ENCODE data around the gene HTR3C.
"Not testable (repeated sequence)": the region's sequence is repeated elsewhere in the genome, so short reads cannot be mapped to it uniquely, and the experiment has no call there.

HTR3C gene

GRCh38 chr3:184037816-184038215, 15.0 kb upstream of the HTR3C start:
- Histone ChIP-seq H3K4me3 (ENCODE audit: low read length in 2 of 2) (no peak overlapping the region), H3K36me3 (ENCODE audit: control insufficient read depth in 2 of 2, insufficient read depth in 2 of 2, low read length in 2 of 2) (no peaks in the 10 kb centered on the region), H3K27me3 (ENCODE audit: control insufficient read depth in 1 of 2, insufficient read depth in 2 of 2, low read length in 2 of 2) (no peaks in the 10 kb centered on the region), H3K27ac (ENCODE audit: low read length) (no peak overlapping the region), H3K4me1 (ENCODE audit: control insufficient read depth, insufficient read depth, low read length) (no peaks in the 10 kb centered on the region), H3K9ac (ENCODE audit: low read length in 2 of 2) (no peak overlapping the region), H3K9me3 (ENCODE audit: control insufficient read depth in 2 of 2, low read length in 2 of 2) (no peaks in the 10 kb centered on the region)

GRCh38 chr3:184038307-184038706, 14.5 kb upstream of the HTR3C start:
- not testable (repeated sequence) for H3K9ac ChIP-seq (ENCODE audit: low read length in 2 of 2); H3K4me1 ChIP-seq (ENCODE audit: control insufficient read depth, insufficient read depth, low read length); H3K27ac ChIP-seq (ENCODE audit: low read length); H3K36me3 ChIP-seq (ENCODE audit: control insufficient read depth in 2 of 2, insufficient read depth in 2 of 2, low read length in 2 of 2); H3K9me3 ChIP-seq (ENCODE audit: control insufficient read depth in 2 of 2, low read length in 2 of 2); H3K4me3 ChIP-seq (ENCODE audit: low read length in 2 of 2); H3K27me3 ChIP-seq (ENCODE audit: control insufficient read depth in 1 of 2, insufficient read depth in 2 of 2, low read length in 2 of 2)

- Histone ChIP-seq H3K36me3 (ENCODE audit: control insufficient read depth in 2 of 2, insufficient read depth in 2 of 2, low read length in 2 of 2) (no peaks in the 10 kb centered on the region), H3K4me1 (ENCODE audit: control insufficient read depth, insufficient read depth, low read length) (no peaks in the 10 kb centered on the region), H3K27me3 (ENCODE audit: control insufficient read depth in 1 of 2, insufficient read depth in 2 of 2, low read length in 2 of 2) (no peaks in the 10 kb centered on the region), H3K4me3 (ENCODE audit: low read length in 2 of 2) (no peak overlapping the region), H3K9me3 (ENCODE audit: control insufficient read depth in 2 of 2, low read length in 2 of 2) (no peaks in the 10 kb centered on the region), H3K9ac (ENCODE audit: low read length in 2 of 2) (no peak overlapping the region), H3K27ac (ENCODE audit: low read length) (no peak overlapping the region)
Observed at GRCh38 chr3:184039414-184039813, 13.4 kb upstream of the HTR3C start.

- H3K27me3 ChIP-seq (ENCODE audit: control insufficient read depth in 1 of 2, insufficient read depth in 2 of 2, low read length in 2 of 2), result no peaks in the 10 kb centered on the region
- H3K9ac ChIP-seq (ENCODE audit: low read length in 2 of 2), result no peak overlapping the region
- H3K27ac ChIP-seq (ENCODE audit: low read length), result no peak overlapping the region
- H3K36me3 ChIP-seq (ENCODE audit: control insufficient read depth in 2 of 2, insufficient read depth in 2 of 2, low read length in 2 of 2), result no peaks in the 10 kb centered on the region
- no peaks in the 10 kb centered on the region for H3K4me1 ChIP-seq (ENCODE audit: control insufficient read depth, insufficient read depth, low read length)
- no peaks in the 10 kb centered on the region for H3K9me3 ChIP-seq (ENCODE audit: control insufficient read depth in 2 of 2, low read length in 2 of 2)
- no peak overlapping the region for H3K4me3 ChIP-seq (ENCODE audit: low read length in 2 of 2)
Observed at GRCh38 chr3:184040010-184040409, 12.8 kb upstream of the HTR3C start.

- Histone ChIP-seq H3K9ac (ENCODE audit: low read length in 2 of 2) (no peak overlapping the region), H3K4me1 (ENCODE audit: control insufficient read depth, insufficient read depth, low read length) (no peaks in the 10 kb centered on the region)
Observed at GRCh38 chr3:184042617-184043016, 10.2 kb upstream of the HTR3C start.

DNA sequence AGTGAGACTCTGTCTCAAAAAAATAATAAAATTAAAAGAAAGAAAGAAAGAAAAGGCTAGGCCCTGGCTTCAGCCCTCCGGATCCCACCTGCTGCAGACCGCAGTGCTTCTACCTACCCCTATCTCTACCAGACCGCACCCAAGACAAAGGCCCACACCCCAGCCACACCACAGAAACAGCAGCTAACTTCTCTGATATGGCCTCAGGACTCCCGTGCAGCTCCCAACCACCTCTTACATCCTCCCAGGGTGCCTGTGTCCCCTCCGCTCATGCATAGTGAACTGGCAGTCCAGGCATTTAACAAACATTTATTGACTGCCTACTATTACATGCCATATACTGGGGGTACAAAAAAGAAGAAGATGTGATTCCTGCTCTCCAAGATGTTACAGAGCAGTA, 6.9 kb upstream of the HTR3C start:
- Histone ChIP-seq H3K27ac (ENCODE audit: low read length) (no peak overlapping the region), H3K9me3 (ENCODE audit: control insufficient read depth in 2 of 2, low read length in 2 of 2) (no peaks in the 10 kb centered on the region), H3K4me1 (ENCODE audit: control insufficient read depth, insufficient read depth, low read length) (no peaks in the 10 kb centered on the region), H3K9ac (ENCODE audit: low read length in 2 of 2) (no peak overlapping the region), H3K36me3 (ENCODE audit: control insufficient read depth in 2 of 2, insufficient read depth in 2 of 2, low read length in 2 of 2) (no peaks in the 10 kb centered on the region), H3K27me3 (ENCODE audit: control insufficient read depth in 1 of 2, insufficient read depth in 2 of 2, low read length in 2 of 2) (no peaks in the 10 kb centered on the region), H3K4me3 (ENCODE audit: low read length in 2 of 2) (no peak overlapping the region)

More at GRCh38 chr3:184042617-184043016, 10.2 kb upstream of the HTR3C start:
- H3K27ac ChIP-seq (ENCODE audit: low read length), result no peak overlapping the region
- H3K36me3 ChIP-seq (ENCODE audit: control insufficient read depth in 2 of 2, insufficient read depth in 2 of 2, low read length in 2 of 2), result no peaks in the 10 kb centered on the region
- no peaks in the 10 kb centered on the region for H3K27me3 ChIP-seq (ENCODE audit: control insufficient read depth in 1 of 2, insufficient read depth in 2 of 2, low read length in 2 of 2)
- no peak overlapping the region for H3K4me3 ChIP-seq (ENCODE audit: low read length in 2 of 2)
- no peaks in the 10 kb centered on the region for H3K9me3 ChIP-seq (ENCODE audit: control insufficient read depth in 2 of 2, low read length in 2 of 2)

DNA sequence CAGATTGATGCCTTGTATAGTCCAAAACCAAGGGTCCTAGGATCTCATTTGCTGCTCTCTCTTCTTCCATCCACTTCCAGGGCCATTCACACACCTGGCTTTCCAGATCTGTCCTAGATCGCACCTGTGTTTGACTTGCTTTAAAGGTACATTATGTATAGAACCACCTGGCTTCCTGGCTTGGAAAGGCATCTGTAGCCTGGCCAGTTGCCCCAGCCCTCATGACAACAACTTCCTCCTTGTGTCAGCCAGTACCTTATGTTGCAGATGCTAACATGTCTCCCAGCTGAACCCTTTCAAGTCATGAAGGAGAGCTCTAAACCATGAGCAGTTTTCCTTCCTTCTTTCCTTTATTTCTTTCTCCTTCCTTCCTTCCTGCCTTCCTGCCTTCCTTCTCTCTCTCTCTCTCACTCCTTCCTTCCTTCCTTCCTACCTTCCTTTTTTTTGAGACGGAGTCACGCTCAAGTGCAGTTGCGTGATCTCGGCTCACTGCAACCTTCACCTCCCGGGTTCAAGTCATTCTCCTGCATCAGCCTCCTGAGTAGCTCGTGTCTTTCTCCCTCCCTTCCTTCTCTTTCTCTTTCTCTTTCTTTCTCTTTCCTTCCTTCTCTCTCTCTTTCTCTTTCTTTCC, 2.5 kb upstream of the HTR3C start:
- H3K27ac ChIP-seq (ENCODE audit: low read length), result no peak overlapping the region

DNA sequence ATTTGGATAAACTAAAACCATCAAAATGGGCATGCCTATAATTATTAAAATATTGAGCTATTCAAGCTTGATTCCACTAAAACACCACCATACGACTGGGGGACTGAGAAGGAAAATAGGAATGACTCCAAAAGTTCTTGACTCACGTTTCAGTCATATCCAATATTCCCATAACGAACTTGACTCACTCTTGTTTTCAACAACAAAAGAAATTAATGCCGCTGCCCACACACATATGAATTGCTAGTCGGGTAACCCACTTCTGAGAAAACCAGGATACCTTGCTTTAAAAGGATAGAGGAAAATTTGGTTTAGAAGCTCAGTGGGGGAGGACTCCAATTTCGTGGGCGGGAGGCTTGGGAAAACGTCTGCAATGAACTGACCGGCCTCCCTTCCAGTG, 5.2 kb downstream of the HTR3C start:
- Histone ChIP-seq H3K36me3 (ENCODE audit: control insufficient read depth in 2 of 2, insufficient read depth in 2 of 2, low read length in 2 of 2) (no peaks in the 10 kb centered on the region), H3K4me3 (ENCODE audit: low read length in 2 of 2) (no peak overlapping the region), H3K4me1 (ENCODE audit: control insufficient read depth, insufficient read depth, low read length) (no peaks in the 10 kb centered on the region), H3K9ac (ENCODE audit: low read length in 2 of 2) (no peak overlapping the region), H3K27ac (ENCODE audit: low read length) (no peak overlapping the region), H3K9me3 (ENCODE audit: control insufficient read depth in 2 of 2, low read length in 2 of 2) (no peaks in the 10 kb centered on the region), H3K27me3 (ENCODE audit: control insufficient read depth in 1 of 2, insufficient read depth in 2 of 2, low read length in 2 of 2) (no peaks in the 10 kb centered on the region)

More for the DNA sequence above, 2.5 kb upstream of the HTR3C start:
- no peaks in the 10 kb centered on the region for H3K27me3 ChIP-seq (ENCODE audit: control insufficient read depth in 1 of 2, insufficient read depth in 2 of 2, low read length in 2 of 2)
- H3K9ac ChIP-seq (ENCODE audit: low read length in 2 of 2), result no peak overlapping the region
- H3K4me1 ChIP-seq (ENCODE audit: control insufficient read depth, insufficient read depth, low read length), result no peaks in the 10 kb centered on the region
- H3K9me3 ChIP-seq (ENCODE audit: control insufficient read depth in 2 of 2, low read length in 2 of 2), result no peaks in the 10 kb centered on the region
- no peak overlapping the region for H3K4me3 ChIP-seq (ENCODE audit: low read length in 2 of 2)
- no peaks in the 10 kb centered on the region for H3K36me3 ChIP-seq (ENCODE audit: control insufficient read depth in 2 of 2, insufficient read depth in 2 of 2, low read length in 2 of 2)

GRCh38 chr3:184059424-184059823, 6.6 kb downstream of the HTR3C start:
- Histone ChIP-seq H3K9ac (ENCODE audit: low read length in 2 of 2) (no peak overlapping the region), H3K36me3 (ENCODE audit: control insufficient read depth in 2 of 2, insufficient read depth in 2 of 2, low read length in 2 of 2) (no peaks in the 10 kb centered on the region), H3K4me1 (ENCODE audit: control insufficient read depth, insufficient read depth, low read length) (no peaks in the 10 kb centered on the region), H3K27ac (ENCODE audit: low read length) (no peak overlapping the region), H3K4me3 (ENCODE audit: low read length in 2 of 2) (no peak overlapping the region), H3K27me3 (ENCODE audit: control insufficient read depth in 1 of 2, insufficient read depth in 2 of 2, low read length in 2 of 2) (no peaks in the 10 kb centered on the region), H3K9me3 (ENCODE audit: control insufficient read depth in 2 of 2, low read length in 2 of 2) (no peaks in the 10 kb centered on the region)

DNA sequence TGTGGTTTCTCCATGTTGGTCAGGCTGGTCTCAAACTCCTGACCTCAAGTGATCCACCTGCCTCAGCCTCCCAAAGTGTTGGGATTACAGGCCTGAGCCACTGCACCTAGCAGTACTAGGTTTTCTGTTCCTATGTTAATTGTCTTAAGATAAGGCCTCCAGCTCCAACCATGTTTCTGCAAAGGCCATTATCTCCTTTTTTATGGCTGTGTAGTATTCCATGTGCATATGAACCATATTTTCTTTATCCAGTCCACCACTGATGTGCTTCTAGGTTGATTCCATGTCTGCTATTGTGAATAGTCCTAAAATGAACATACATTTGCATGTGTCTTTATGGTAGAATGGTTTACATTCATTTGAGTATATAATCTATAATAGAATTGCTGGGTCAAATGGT, 9.8 kb downstream of the HTR3C start:
- Histone ChIP-seq H3K4me3 (ENCODE audit: low read length in 2 of 2) (no peak overlapping the region), H3K36me3 (ENCODE audit: control insufficient read depth in 2 of 2, insufficient read depth in 2 of 2, low read length in 2 of 2) (no peaks in the 10 kb centered on the region), H3K27me3 (ENCODE audit: control insufficient read depth in 1 of 2, insufficient read depth in 2 of 2, low read length in 2 of 2) (no peaks in the 10 kb centered on the region), H3K9ac (ENCODE audit: low read length in 2 of 2) (no peak overlapping the region), H3K4me1 (ENCODE audit: control insufficient read depth, insufficient read depth, low read length) (no peaks in the 10 kb centered on the region), H3K27ac (ENCODE audit: low read length) (no peak overlapping the region), H3K9me3 (ENCODE audit: control insufficient read depth in 2 of 2, low read length in 2 of 2) (no peaks in the 10 kb centered on the region)

DNA sequence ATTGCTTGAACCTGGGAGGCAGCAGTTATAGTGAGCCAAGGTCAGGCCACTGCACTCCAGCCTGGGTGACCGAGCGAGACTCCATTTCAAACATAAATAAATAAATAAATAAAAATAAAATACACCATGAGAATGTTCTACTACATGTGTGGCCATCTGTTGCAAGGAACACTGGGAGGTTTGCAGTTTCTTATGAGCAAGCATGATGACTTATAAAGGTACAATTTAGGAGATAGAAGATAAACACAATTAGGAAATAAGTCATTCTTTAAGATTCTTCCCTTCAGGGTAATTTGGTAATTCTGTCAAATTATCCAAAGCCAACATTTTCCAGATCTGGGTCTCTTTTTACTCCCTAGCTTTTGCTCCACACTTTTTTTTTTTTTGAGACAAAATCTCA, 13.4 kb downstream of the HTR3C start:
- no peaks in the 10 kb centered on the region for H3K36me3 ChIP-seq (ENCODE audit: control insufficient read depth in 2 of 2, insufficient read depth in 2 of 2, low read length in 2 of 2)
- H3K27ac ChIP-seq (ENCODE audit: low read length), result no peak overlapping the region
- H3K9ac ChIP-seq (ENCODE audit: low read length in 2 of 2), result no peak overlapping the region
- H3K4me3 ChIP-seq (ENCODE audit: low read length in 2 of 2), result no peak overlapping the region
- no peaks in the 10 kb centered on the region for H3K9me3 ChIP-seq (ENCODE audit: control insufficient read depth in 2 of 2, low read length in 2 of 2)
- H3K27me3 ChIP-seq (ENCODE audit: control insufficient read depth in 1 of 2, insufficient read depth in 2 of 2, low read length in 2 of 2), result no peaks in the 10 kb centered on the region
- no peaks in the 10 kb centered on the region for H3K4me1 ChIP-seq (ENCODE audit: control insufficient read depth, insufficient read depth, low read length)
